ENCODE measurements around the gene SETD5.

SETD5 gene

GRCh38 chr3:9496893-9497292, 99.5 kb downstream of the SETD5 start:
- DNase-seq = no peak
- peaks cover 72% of the 10 kb centered on the region for H3K27me3 Mint-ChIP-seq (ENCODE audit: low read depth, poor library complexity)
- no peak for TF ChIP-seq CTCF (IDR thresholded peaks at IDR 0.05)
- no peak overlapping the region for H3K27ac Mint-ChIP-seq
- H3K36me3 Mint-ChIP-seq (ENCODE audit: low read depth) = no peaks in the 10 kb centered on the region
- H3K4me3 Mint-ChIP-seq = no peak overlapping the region
- peaks cover 21% of the 10 kb centered on the region for H3K4me1 Mint-ChIP-seq
- no peaks in the 10 kb centered on the region for H3K9me3 Mint-ChIP-seq

GRCh38 chr3:9497821-9498565, 100.6 kb downstream of the SETD5 start:
- no peak for TF ChIP-seq CTCF (IDR thresholded peaks at IDR 0.05)
- no peak overlapping the region for H3K4me3 Mint-ChIP-seq
- H3K27me3 Mint-ChIP-seq (ENCODE audit: low read depth, poor library complexity) = peaks cover 72% of the 10 kb centered on the region
- H3K4me1 Mint-ChIP-seq = peaks cover 21% of the 10 kb centered on the region
- no peaks in the 10 kb centered on the region for H3K36me3 Mint-ChIP-seq (ENCODE audit: low read depth)
- no peaks in the 10 kb centered on the region for H3K9me3 Mint-ChIP-seq
- H3K27ac Mint-ChIP-seq = no peak overlapping the region
- DNase-seq = no peak

GRCh38 chr3:9498781-9499180, 101.4 kb downstream of the SETD5 start:
- DNase-seq = no peak
- no peak overlapping the region for H3K4me3 Mint-ChIP-seq
- no peak for TF ChIP-seq CTCF (IDR thresholded peaks at IDR 0.05)
- no peak overlapping the region for H3K27ac Mint-ChIP-seq
- no peaks in the 10 kb centered on the region for H3K9me3 Mint-ChIP-seq
- no peaks in the 10 kb centered on the region for H3K36me3 Mint-ChIP-seq (ENCODE audit: low read depth)
- peaks cover 73% of the 10 kb centered on the region for H3K27me3 Mint-ChIP-seq (ENCODE audit: low read depth, poor library complexity)
- peaks cover 21% of the 10 kb centered on the region for H3K4me1 Mint-ChIP-seq

- DNase-seq = no peak
- Mint-ChIP-seq H3K36me3 (ENCODE audit: low read depth) (no peaks in the 10 kb centered on the region), H3K4me3 (peak overlapping the region; percentile 64)
Observed at GRCh38 chr3:9499455-9500107, 102.2 kb downstream of the SETD5 start.

GRCh38 chr3:9500108-9501050, 103.0 kb downstream of the SETD5 start:
- peak overlapping the region; percentile 64 for H3K4me3 Mint-ChIP-seq
- TF ChIP-seq CTCF (IDR thresholded peaks at IDR 0.05) = peak; percentile 84
- no peak overlapping the region for H3K27ac Mint-ChIP-seq
- no peaks in the 10 kb centered on the region for H3K36me3 Mint-ChIP-seq (ENCODE audit: low read depth)
- peak; percentile 93 for DNase-seq
- no peaks in the 10 kb centered on the region for H3K9me3 Mint-ChIP-seq
- peaks cover 12% of the 10 kb centered on the region for H3K4me1 Mint-ChIP-seq
- peaks cover 63% of the 10 kb centered on the region for H3K27me3 Mint-ChIP-seq (ENCODE audit: low read depth, poor library complexity)

More at GRCh38 chr3:9499455-9500107, 102.2 kb downstream of the SETD5 start:
- H3K9me3 Mint-ChIP-seq = no peaks in the 10 kb centered on the region
- H3K27me3 Mint-ChIP-seq (ENCODE audit: low read depth, poor library complexity) = peaks cover 68% of the 10 kb centered on the region
- H3K27ac Mint-ChIP-seq = no peak overlapping the region
- H3K4me1 Mint-ChIP-seq = peaks cover 17% of the 10 kb centered on the region
- TF ChIP-seq CTCF (IDR thresholded peaks at IDR 0.05) = no peak

Measured in nephron progenitor cell (in vitro differentiated cells).